GM18873 (cell line): Measurements from ENCODE around the gene CCDC68.
"Not testable (repeated sequence)": the region's sequence is repeated elsewhere in the genome, so short reads cannot be mapped to it uniquely, and the experiment has no call there.

Experiments used
- ATAC-seq: cut with Tn5 transposase; IDR thresholded peaks from one replicate; pipeline ENCODE4 v1.9.1; 2021; ENCODE audit warnings: mild to moderate bottlenecking, moderate library complexity, moderate number of reproducible peaks; ENCODE audit not compliant: unreplicated experiment, low FRiP score

CCDC68 gene, protein sequence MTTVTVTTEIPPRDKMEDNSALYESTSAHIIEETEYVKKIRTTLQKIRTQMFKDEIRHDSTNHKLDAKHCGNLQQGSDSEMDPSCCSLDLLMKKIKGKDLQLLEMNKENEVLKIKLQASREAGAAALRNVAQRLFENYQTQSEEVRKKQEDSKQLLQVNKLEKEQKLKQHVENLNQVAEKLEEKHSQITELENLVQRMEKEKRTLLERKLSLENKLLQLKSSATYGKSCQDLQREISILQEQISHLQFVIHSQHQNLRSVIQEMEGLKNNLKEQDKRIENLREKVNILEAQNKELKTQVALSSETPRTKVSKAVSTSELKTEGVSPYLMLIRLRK

GRCh38 chr18:54958704-54959625 lies at the start of gene CCDC68:
Gene CCDC68 (minus strand): TSS chr18:54959461. CDS start chr18:54942791, 16,670 bp downstream.
- no peak for ATAC-seq

GRCh38 chr18:55007602-55008001 lies 48.3 kb upstream of the CCDC68 start:
- no peak for ATAC-seq

DNA sequence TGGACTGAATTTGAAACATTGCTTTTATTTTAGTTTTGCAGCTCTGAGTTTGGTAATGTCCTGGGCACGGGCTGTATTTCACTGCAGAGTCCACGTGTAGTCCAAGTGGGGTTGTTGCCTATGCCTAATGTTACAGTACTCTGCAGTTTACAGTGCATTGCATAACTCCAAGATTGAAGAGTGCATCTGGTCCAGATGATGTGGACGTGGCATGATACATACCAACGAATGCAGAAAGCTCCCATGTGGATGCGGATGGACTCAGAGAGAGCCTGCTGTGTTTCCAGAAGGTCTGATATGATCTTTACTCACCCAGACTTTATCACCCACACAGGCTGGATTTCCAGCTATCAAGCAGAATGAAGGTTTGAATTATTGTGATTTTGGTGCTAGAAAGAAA lies 44.4 kb upstream of the CCDC68 start:
- no peak for ATAC-seq

DNA sequence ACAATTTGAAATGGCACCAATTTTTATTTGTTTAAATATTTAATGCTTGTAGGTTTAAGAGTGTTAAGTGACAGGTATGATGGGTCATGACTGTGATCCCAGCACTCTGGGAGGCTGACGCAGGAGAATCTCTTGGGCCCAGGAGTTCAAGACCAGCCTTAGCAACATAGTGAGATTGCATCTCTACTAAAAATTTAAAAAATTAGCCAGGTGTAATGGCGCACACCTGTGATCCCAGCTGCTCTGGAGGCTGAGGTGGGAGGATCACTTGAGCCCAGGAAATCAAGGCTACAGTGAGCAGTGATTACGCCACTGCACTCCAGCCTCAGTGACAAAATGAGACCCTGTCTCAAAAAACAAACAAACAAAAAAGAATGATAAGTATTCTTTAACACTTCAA lies 43.0 kb upstream of the CCDC68 start:
- no peak for ATAC-seq

DNA sequence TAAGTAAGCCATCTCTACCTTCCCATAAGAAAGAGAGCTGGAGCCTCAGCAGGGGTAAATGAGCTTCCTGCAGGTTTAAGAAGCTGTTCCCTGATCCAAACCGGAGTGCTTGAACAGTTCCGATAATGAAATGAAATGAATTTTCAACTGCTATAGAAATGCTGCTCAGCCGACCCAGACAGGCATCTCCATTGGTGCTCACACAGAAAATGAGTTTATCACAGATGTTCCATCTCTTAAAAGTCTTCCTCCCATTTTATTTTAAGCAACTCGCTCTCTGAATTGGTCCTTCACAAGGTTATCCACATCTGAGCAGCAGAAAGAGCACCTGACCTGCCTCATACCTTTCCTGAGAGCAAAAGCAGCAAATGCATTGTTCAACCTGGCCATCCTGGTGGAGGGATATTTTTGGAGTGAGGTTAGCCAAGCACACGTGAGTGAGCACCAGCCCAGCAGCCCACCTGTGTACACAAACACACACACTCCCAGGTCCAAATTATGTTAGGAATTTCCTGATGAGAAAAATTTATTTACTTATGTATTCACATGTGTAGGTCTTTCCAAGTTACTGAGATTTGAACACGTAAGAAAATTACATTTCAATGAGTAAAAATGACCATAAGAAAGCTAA lies 42.2 kb upstream of the CCDC68 start:
- no peak for ATAC-seq

- ATAC-seq: no peak
Observed at GRCh38 chr18:55000529-55000928, 41.3 kb upstream of the CCDC68 start.

GRCh38 chr18:54999016-54999415 lies 39.8 kb upstream of the CCDC68 start:
- no peak for ATAC-seq

- ATAC-seq: no peak
Observed at GRCh38 chr18:54995421-54996143, 36.3 kb upstream of the CCDC68 start.

DNA sequence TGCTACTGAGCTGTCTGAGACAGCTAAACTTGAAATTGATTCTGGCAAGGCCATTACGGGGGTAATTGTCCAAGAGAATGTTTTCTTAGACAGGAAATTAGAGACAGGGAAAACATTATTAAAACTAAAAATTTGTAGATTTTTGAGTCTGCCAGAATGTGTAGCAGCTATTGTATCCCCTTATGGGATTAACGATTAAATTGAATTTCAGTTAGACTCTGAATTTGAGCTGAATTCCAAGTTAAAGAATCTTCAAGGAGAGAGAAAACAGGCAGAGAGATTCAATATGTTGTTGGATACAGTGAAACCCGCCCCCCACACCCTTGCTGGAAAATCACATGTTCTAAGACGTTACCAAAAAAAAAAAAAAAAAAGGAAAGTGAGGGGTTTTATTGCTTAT lies 32.7 kb upstream of the CCDC68 start:
- ATAC-seq: no peak

DNA sequence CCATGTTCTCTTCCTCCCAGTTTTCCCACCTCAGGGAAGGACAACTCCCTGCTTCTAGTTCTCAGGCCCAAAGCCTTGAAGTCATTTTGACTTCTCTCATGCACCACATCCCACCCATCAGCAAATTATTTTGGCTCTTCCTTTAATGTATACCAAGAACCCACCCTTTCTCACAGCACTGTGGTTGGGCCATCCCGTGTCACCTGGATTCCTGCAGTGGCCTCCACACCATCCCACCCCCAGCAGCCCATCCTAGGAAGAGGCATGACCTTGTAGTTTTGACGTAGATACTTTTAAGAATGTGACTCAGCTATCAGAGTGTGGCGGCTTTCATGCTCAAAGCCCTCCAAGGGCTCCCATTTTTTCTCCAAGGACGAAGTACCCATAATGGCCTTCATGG lies 25.6 kb upstream of the CCDC68 start:
- no peak for ATAC-seq

DNA sequence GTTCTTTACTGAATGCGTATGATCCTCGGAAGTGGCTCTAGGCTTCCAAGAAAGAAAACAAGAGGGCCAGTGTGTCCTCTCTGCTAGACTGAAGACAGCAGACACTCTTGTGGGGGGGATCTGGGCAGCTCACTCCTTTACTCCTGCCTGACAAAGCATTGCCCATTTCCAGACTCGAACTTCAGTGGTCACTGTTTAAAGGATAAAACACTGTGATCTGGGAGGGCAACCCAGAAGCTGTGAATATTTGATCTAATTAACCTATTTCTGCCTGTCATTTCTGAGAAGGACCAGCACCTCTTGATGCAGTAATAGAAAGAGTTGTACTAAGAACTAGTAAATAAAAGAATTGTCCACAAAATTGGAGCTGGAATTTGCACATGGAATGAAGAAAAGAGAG lies 24.5 kb upstream of the CCDC68 start:
- ATAC-seq: no peak

DNA sequence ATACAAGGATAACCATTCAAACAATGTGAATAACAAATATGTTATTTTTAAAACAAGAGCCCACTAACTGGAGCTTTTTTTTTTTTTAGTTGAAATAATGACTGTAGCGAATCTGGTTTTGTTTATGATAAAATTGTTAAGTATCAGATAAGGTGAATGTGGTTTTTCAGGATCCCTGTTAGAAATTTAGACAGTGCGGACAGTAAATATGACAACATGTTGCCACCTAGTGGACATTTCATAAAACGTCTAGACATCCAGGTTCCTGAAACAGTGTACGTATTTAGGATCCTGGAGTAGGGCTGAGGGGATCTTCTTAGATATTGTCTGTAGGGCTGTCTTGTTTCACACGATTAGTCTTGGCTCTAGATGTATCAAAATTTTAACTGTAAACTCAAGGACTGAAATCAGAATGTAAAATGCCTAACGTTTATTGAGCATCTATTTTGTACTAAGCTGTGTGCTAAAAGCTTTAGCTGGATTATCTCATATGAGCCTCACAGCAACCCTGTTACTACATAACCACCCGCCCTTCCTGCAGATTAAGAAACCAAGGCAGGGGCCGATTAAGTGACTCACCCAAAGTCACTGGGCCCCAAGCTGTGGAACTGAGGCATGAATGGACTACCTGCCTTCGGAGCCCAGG lies 23.9 kb upstream of the CCDC68 start:
- ATAC-seq: no peak

DNA sequence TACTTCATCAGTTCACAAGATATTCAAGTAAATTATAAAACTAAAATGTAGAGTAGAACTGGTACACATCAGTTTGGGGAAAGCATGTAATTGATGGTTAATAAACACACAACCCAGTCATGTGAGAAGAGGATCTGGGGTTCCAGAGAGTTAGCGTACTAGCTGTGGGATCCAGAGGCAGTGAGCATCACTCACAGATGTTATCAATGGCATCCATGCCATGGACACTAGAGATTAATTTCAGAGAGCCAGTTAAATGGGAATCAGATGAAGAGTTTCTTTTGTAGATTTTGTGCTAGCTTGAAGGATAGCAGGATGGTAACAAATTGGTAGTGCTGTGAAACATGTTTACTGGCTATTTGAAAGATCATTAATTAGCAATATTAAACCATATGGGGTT lies 21.8 kb upstream of the CCDC68 start:
- ATAC-seq: no peak

DNA sequence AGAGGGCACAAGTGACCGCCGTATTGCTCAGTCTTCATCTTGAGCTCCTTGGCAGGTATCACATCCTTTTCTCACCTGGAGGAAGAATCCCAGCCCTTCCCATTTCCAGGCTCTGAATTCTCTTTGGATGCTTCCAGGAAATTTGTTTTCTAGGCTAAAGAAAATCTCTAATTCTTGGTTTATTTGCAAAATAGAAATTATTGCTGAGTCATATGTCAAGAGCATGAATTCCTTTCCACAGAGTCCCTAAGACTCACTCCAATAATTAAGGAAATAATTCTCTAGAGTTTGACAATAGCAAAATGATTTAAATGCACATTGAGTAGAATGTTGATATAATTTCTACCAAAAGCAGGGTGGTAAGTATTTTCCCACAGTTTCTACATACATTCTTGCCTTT lies 16.3 kb upstream of the CCDC68 start:
- ATAC-seq: no peak

GRCh38 chr18:54973046-54973445 lies 13.8 kb upstream of the CCDC68 start:
- no peak for ATAC-seq

- no peak for ATAC-seq
Observed at GRCh38 chr18:54968807-54969206, 9.5 kb upstream of the CCDC68 start.

GRCh38 chr18:54968237-54968636 lies 9.0 kb upstream of the CCDC68 start:
- ATAC-seq: not testable (repeated sequence)

DNA sequence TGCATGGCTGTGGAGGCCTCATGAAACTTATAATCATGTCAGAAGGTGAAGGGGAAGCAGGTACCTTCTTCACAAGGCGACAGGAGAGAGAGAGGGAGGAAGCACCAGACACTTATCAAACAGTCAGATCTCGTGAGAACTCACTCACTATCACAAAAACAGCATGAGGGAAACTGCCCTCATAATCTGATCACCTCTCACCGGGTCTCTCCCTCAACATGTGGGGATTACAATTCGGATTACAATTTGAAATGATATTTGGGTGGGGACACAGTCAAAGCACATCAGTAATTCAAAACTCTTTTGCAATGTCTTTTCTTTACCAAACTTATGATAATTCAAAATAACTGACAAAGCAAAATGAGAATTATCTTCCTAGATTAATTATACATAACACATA lies 8.5 kb upstream of the CCDC68 start:
- ATAC-seq: no peak

DNA sequence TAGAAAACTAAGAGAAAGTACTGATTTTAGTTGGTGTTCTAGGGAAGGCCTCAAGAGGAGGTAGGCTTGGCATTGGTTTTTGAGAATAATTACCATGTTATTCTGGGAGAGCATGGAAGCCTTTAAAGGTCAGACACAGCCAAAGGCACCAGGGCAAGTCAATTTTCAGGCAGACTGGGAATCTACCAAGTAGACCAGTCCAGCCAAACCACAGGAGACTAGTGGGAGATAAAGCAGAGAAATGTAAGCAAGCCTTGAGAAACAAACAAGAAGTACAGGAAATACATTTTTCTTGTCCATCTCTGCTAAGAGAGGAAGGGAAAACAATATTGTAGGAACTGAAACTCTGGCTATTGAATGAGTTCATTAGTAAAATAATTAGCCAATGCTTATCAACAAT lies 5.5 kb upstream of the CCDC68 start:
- ATAC-seq: no peak
